Activated naive CD8-positive, alpha-beta T cell (primary cell): ENCODE measurements around the gene FLT3.
"Not testable (repeated sequence)": the region's sequence is repeated elsewhere in the genome, so short reads cannot be mapped to it uniquely, and the experiment has no call there.

ENCODE experiments used
- H3K27ac Mint-ChIP-seq: one replicate; pipeline ENCODE4 v1.8.0; 2021; ENCODE audit warnings: mixed read lengths
- H3K27me3 Mint-ChIP-seq: one replicate; pipeline ENCODE4 v1.8.0; 2021; ENCODE audit warnings: mixed read lengths
- H3K36me3 Mint-ChIP-seq: one replicate; pipeline ENCODE4 v1.8.0; 2021; ENCODE audit warnings: mixed read lengths
- H3K4me1 Mint-ChIP-seq: one replicate; pipeline ENCODE4 v1.8.0; 2021; ENCODE audit warnings: low read depth, mixed read lengths
- H3K4me3 Mint-ChIP-seq: one replicate; pipeline ENCODE4 v1.8.0; 2021; ENCODE audit warnings: mild to moderate bottlenecking, mixed read lengths
- H3K9me3 Mint-ChIP-seq: one replicate; pipeline ENCODE4 v1.8.0; 2021; ENCODE audit warnings: low read depth, mixed read lengths

FLT3 gene

DNA sequence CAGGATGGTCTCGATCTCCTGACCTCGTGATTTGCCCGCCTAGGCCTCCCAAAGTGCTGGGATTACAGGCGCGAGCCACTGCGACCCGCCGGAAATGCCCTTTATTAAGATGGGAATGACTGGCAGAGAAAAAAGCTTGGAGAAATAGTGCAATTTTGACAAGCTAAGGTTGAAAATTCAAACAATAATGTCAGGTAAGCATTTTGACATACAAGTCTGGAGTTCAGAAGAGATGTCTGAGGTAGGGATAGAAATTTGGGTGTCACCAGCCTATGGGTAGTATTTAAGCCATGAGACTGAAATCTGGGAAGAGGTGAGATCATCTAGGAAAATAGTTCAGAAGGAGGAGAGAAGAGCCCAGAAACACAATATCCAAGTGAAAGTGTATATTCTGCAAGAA is 20.8 kb upstream of the FLT3 start:
- Mint-ChIP-seq H3K36me3 (no peaks in the 10 kb centered on the region), H3K27me3 (peaks cover 2% of the 10 kb centered on the region), H3K4me3 (no peak overlapping the region), H3K4me1 (peaks cover 2% of the 10 kb centered on the region), H3K27ac (no peak overlapping the region), H3K9me3 (no peaks in the 10 kb centered on the region)

DNA sequence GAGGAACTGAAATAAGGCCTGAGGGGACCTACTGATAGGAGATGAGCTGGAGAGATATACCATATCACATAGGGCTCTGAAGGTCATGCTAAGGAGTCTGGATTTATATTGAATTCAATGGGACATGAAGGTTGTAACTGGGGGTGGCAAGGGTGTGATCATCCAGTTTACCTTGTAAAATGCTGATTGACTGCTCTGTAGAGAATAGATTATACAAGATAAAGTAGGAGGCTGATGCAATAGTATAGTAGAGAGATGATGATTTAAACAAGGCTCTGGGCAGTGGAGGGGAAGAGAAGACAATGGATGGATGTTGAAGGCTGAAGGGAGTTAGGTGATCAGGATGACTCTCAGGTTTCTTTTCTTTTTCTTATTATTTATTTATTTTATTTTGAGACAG is 19.9 kb upstream of the FLT3 start:
- H3K4me3 Mint-ChIP-seq = no peak overlapping the region
- H3K4me1 Mint-ChIP-seq = peaks cover 2% of the 10 kb centered on the region
- peaks cover 2% of the 10 kb centered on the region for H3K27me3 Mint-ChIP-seq
- no peaks in the 10 kb centered on the region for H3K9me3 Mint-ChIP-seq
- no peaks in the 10 kb centered on the region for H3K36me3 Mint-ChIP-seq
- no peak overlapping the region for H3K27ac Mint-ChIP-seq

DNA sequence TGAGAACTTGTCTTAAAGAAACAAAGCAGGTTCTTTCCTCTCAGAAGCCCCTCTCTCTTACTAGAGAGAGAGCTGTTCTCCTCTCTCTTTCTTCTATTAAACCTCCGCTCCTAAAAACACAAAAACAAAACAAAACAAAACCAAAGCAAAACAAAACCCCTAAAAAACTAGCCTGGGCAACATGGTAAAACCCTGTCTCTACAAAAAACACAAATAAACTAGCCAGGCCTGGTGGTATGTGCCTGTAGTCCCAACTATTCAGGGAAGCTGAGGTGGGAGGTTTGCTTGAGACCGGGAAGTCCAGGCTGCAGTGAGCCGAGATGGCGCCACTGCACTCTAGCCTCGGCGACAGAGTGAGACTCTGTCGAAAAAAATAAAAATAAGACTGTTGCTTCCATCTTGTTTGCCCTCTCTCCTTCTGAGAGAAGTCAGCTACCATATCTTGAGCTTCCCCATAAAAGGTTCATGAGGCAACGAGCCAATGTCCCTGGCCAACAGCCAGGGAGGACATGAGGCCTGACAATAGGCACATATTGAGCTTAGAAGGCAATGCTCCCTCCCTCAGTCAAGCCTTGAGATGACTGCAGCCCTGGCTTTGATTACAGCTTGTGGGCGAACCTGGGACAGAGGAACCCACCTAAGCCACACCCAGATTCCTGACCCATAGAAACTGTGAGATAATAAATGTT is 17.5 kb upstream of the FLT3 start:
- H3K4me3 Mint-ChIP-seq = no peak overlapping the region

DNA sequence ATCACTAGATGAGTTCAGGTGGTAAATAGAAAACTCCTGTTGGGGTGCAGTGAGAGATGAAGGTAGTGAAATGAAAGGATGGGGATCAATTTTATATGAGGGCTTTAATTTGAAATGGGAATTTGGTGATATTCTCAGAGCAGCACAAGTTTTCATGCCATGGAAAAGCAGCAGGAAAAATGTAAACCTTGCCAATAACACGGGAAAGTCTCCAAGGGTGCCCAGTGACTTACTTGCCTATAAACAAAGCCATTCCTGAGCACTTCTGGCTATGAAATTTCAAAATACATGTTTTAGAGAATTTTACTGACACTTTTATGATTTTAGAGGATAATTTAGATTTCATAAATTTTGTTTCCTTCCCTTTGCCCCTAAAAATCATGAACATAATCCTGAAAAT is 16.4 kb upstream of the FLT3 start:
- H3K36me3 Mint-ChIP-seq = no peaks in the 10 kb centered on the region
- H3K4me1 Mint-ChIP-seq = no peaks in the 10 kb centered on the region
- no peaks in the 10 kb centered on the region for H3K9me3 Mint-ChIP-seq
- H3K27me3 Mint-ChIP-seq = peaks cover 2% of the 10 kb centered on the region
- no peak overlapping the region for H3K4me3 Mint-ChIP-seq
- H3K27ac Mint-ChIP-seq = no peak overlapping the region

More for the DNA sequence above, 17.5 kb upstream of the FLT3 start:
- no peaks in the 10 kb centered on the region for H3K36me3 Mint-ChIP-seq
- peaks cover 2% of the 10 kb centered on the region for H3K27me3 Mint-ChIP-seq
- H3K9me3 Mint-ChIP-seq = no peaks in the 10 kb centered on the region
- peaks cover 2% of the 10 kb centered on the region for H3K4me1 Mint-ChIP-seq
- no peak overlapping the region for H3K27ac Mint-ChIP-seq

DNA sequence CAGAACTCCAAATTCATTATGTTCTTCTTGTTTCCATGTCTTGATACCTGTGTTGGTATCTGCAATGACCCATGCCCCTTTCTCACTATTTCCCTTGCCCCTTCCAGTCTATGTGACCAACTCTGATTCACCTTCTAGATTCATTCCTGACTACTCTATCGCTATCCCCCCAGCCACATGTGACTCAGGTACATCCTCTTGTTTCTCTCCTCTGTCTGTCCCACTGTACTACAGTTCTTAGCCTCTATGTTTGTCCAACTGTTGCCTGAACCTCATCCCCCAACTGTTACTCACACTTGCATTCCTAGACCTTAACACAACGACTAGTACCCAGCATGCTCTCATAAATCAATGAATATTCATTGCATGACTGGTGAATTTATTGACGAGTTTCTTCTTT is 10.0 kb upstream of the FLT3 start:
- Mint-ChIP-seq H3K4me3 (no peak overlapping the region), H3K36me3 (no peaks in the 10 kb centered on the region), H3K4me1 (no peaks in the 10 kb centered on the region), H3K9me3 (no peaks in the 10 kb centered on the region), H3K27me3 (no peaks in the 10 kb centered on the region), H3K27ac (no peak overlapping the region)

DNA sequence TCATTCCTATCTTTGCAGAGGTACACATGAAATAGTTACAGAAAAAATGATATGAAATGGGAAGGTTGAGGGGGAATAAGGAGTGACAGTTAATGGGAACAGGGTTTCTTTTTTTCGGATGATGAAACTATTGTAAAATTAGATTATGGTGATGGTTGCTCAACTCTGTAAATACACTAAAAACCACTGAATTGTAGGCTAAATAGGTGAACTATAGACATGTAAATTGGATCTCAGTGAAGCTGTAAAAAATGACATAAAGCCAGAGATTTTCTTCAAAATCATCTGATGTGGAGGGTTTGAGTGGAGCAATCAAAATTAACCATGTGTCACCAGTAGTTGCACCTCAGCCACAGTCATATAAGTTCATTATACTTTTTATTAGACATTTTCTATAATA is 6.6 kb upstream of the FLT3 start:
- Mint-ChIP-seq H3K4me3 (no peak overlapping the region), H3K36me3 (no peaks in the 10 kb centered on the region), H3K9me3 (no peaks in the 10 kb centered on the region), H3K27me3 (peaks cover 5% of the 10 kb centered on the region), H3K4me1 (no peaks in the 10 kb centered on the region), H3K27ac (no peak overlapping the region)

DNA sequence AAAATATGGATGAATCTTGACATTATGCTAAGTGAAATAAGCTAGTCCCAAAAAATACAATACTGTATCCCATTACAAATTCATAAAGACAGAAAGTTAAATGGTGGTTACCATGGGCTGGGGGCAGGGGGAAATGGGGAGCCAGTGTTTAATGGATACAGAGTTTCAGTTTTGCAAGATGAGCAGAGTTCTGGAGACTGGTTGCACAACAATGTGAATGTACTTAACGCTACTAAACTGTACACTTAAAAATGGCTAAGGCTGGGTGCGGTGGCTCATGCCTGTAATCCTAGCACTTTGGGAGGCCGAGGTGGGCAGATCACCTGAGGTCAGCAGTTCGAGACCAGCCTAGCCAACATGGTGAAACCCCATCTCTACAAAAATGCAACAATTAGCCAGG is 1.5 kb upstream of the FLT3 start:
- not testable (repeated sequence) for H3K36me3 Mint-ChIP-seq, H3K27ac Mint-ChIP-seq, H3K9me3 Mint-ChIP-seq, H3K4me1 Mint-ChIP-seq
- H3K27me3 Mint-ChIP-seq = peaks cover 30% of the 10 kb centered on the region
- peak overlapping the region; percentile 19 for H3K4me3 Mint-ChIP-seq

DNA sequence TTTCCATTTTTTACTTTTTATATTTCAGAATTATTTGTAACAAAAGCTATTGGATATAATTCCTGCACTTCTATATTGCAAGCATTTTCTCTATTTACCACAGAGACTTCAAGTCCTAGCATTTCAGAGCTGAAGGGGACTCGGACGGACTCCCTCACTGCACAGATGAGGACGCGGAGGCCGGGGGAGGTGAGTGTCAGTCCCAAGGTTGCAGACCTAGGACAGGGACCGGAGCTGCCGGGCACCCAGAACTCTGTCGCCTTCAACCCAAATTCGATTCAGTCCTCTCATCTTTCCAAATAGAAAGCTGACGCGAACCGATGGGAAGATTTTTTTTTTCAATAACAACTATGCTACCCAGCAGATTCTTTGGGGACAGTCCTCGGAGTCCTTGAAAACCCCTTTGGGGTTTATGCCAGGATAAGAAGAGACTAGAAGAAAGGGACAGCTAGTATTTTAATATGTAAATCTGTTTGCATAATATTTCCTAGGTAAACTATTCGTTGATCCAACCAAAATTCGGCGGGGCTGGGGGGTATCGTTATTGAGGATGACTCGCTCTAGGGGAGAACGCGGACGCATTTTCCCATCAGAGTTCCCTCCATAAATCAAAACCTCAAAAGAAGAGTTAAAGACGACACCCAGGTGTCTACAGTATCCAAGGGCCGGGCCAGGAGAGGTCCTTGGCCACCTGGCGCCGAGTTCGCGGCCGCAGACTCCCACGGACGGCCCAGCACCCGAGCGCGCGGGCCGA is 803 bp downstream of the FLT3 start:
- no peak overlapping the region for H3K27ac Mint-ChIP-seq
- H3K4me1 Mint-ChIP-seq = peaks cover 9% of the 10 kb centered on the region
- no peaks in the 10 kb centered on the region for H3K9me3 Mint-ChIP-seq
- H3K27me3 Mint-ChIP-seq = peaks cover 30% of the 10 kb centered on the region
- H3K4me3 Mint-ChIP-seq = peak overlapping the region; percentile 83
- no peaks in the 10 kb centered on the region for H3K36me3 Mint-ChIP-seq

DNA sequence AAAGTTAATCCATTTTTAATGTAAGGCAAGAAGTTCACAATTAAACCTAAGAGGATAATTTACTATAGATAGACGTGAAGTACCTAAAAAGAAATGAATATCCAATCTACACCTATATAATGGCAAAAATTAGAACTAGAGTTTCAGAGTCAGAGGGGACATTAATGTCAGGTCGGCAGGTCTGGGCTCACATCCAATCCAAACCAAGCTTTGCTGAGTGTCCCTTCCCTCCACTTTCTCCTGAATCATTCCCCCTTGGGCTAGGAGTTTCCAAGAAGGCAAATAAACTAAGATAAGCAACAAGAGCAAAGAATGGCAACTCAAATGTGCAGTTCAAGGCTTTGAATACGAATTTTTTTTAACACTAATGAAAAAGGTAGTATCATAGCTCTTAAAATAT is 2.9 kb downstream of the FLT3 start:
- H3K9me3 Mint-ChIP-seq = no peaks in the 10 kb centered on the region
- no peak overlapping the region for H3K27ac Mint-ChIP-seq
- peaks cover 9% of the 10 kb centered on the region for H3K4me1 Mint-ChIP-seq
- H3K4me3 Mint-ChIP-seq = no peak overlapping the region
- H3K36me3 Mint-ChIP-seq = no peaks in the 10 kb centered on the region
- peaks cover 33% of the 10 kb centered on the region for H3K27me3 Mint-ChIP-seq

DNA sequence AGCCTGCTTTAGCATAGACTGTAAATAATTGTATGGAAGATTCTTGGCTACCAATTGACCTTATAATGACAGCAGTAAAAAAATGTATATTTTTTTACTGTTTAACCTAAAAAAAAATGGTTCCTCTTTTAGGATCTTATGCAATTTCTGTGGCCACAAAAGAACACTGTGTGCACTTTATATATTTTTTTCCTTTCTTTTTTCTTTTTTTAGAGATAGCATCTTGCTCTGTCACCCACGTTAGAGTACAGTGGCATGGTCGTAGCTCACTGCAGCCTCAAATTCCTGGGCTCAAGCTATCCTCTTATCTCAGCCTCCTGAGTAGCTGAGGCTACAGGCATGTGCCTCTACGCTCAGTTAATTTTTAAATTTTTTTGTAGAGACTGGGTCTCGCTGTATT is 6.1 kb downstream of the FLT3 start:
- H3K27me3 Mint-ChIP-seq = peaks cover 21% of the 10 kb centered on the region
- H3K4me3 Mint-ChIP-seq = no peak overlapping the region
- no peaks in the 10 kb centered on the region for H3K9me3 Mint-ChIP-seq
- no peaks in the 10 kb centered on the region for H3K36me3 Mint-ChIP-seq
- peaks cover under 1% of the 10 kb centered on the region for H3K4me1 Mint-ChIP-seq
- H3K27ac Mint-ChIP-seq = no peak overlapping the region

DNA sequence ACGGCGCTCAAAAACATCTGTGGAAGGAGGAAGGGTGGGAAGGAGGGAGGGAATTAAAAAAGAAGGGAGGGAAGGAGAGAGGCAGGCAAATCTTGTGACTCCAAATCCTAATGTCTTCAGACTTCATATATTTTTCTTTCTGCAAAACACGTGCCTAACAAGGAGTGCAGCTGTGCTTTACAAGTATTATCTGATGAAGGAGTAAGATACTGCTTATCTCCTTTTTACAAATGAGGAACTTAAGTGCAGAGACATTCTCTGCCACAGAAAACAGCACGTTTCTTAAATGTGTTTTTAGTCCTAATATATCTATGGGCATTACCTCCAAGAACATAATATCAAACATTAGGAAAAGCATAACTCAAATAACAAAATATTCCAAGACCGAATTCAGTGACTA is 6.5 kb downstream of the FLT3 start:
- H3K27ac Mint-ChIP-seq = no peak overlapping the region
- no peaks in the 10 kb centered on the region for H3K36me3 Mint-ChIP-seq
- no peaks in the 10 kb centered on the region for H3K9me3 Mint-ChIP-seq
- no peaks in the 10 kb centered on the region for H3K4me1 Mint-ChIP-seq
- H3K27me3 Mint-ChIP-seq = peaks cover 20% of the 10 kb centered on the region
- no peak overlapping the region for H3K4me3 Mint-ChIP-seq

DNA sequence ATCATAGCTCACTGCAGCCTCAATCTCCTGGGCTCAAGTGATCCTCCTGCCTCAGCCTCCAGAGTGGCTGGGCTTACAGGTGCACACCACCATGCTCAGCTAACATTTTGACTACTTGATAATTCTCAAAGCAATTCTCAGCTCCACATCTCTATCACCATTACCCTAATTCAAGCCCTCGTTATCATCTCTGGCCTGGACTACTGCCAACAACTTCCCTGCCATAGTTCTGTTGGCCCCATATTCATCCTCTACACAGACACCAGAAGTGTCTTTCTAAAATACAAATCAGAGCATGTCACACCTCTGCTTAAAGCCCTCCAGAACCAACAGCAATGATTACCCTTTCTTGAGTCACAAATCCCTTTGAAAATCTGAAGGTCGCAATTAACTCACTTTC is 7.9 kb downstream of the FLT3 start:
- Mint-ChIP-seq H3K4me1 (no peaks in the 10 kb centered on the region), H3K27me3 (peaks cover 13% of the 10 kb centered on the region), H3K27ac (no peak overlapping the region), H3K36me3 (no peaks in the 10 kb centered on the region), H3K4me3 (no peak overlapping the region), H3K9me3 (no peaks in the 10 kb centered on the region)

DNA sequence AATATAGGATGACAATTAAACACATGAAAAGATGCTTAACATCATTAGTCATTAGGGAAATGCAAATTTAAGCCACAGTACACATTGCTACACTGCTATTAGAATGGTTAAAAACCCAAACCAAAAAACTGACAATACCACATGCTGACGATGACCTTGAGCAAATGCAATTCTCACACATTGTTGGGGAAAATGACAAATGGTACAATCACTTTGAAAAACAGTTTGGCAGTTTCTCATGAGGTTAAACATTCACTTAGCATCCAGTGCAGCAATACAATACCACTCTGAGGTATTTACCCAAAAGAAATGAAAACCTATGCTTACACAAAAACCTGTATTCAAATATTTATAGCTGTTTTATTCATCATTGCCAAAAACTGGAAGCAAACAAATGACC is 11.3 kb downstream of the FLT3 start:
- peaks cover 12% of the 10 kb centered on the region for H3K27me3 Mint-ChIP-seq
- H3K36me3 Mint-ChIP-seq = no peaks in the 10 kb centered on the region
- no peak overlapping the region for H3K4me3 Mint-ChIP-seq

DNA sequence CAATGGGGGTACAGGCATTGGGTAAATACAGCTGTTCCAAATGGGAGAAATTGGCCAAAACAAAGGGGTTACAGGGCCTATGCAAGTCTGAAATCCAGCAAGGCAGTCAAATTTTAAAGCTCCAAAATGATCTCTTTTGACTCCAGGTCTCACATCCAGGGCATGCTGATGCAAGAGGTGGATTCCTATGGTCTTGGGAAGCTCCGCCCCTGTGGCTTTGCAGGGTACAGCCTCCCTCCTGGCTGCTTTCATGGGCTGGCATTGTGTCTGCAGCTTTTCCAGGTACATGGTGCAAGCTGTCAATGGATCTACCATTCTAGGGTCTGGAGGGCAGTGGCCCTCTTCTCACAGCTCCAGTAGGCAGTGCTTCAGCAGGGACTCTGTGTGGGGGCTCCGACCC is 22.6 kb downstream of the FLT3 start:
- H3K27me3 Mint-ChIP-seq, H3K27ac Mint-ChIP-seq, H3K36me3 Mint-ChIP-seq, H3K4me3 Mint-ChIP-seq, H3K4me1 Mint-ChIP-seq, H3K9me3 Mint-ChIP-seq: not testable (repeated sequence)

More for the DNA sequence above, 11.3 kb downstream of the FLT3 start:
- H3K27ac Mint-ChIP-seq = no peak overlapping the region
- H3K4me1 Mint-ChIP-seq = no peaks in the 10 kb centered on the region
- no peaks in the 10 kb centered on the region for H3K9me3 Mint-ChIP-seq

DNA sequence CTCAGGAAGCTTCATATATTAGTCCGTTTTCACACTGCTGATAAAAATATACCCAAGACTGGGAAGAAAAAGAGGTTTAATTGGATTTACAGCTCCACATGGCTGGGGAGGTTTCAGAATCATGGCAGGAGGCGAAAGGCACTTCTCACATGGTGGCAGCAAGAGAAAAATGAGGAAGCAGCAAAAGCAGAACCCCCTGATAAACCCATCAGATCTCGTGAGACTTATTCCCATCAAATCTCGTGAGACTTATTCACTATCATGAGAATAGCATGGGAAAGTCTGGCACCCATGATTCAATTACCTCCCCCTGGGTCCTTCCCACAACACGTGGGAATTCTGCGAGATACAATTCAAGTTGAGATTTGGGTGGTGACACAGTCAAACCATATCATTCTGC is 23.1 kb downstream of the FLT3 start:
- H3K27ac Mint-ChIP-seq = no peak overlapping the region

DNA sequence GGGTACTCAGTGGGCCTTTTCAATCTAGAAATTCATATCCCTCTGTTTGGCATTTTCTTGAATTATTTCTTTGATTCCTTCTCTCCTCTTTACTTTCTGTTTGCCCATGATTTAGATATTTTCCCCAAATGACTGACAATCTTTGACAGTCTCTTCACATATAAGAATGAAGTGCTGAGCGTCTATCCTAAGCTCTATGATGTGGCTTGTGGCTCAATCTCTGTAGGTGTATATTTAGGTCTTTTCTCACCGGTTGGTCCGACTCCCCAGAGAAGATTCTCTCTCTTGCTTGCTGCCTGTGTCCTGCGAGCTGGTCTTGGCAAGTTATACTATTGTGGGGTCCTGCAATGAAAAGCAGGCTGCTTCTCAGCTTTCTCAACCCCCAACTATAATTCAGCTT is 29.0 kb downstream of the FLT3 start:
- Mint-ChIP-seq H3K36me3 (no peaks in the 10 kb centered on the region), H3K27me3 (no peaks in the 10 kb centered on the region), H3K9me3 (no peaks in the 10 kb centered on the region), H3K4me1 (peaks cover 8% of the 10 kb centered on the region), H3K27ac (no peak overlapping the region), H3K4me3 (no peak overlapping the region)

More for the DNA sequence above, 23.1 kb downstream of the FLT3 start:
- no peaks in the 10 kb centered on the region for H3K36me3 Mint-ChIP-seq
- no peak overlapping the region for H3K4me3 Mint-ChIP-seq
- H3K27me3 Mint-ChIP-seq = no peaks in the 10 kb centered on the region
- H3K4me1 Mint-ChIP-seq = no peaks in the 10 kb centered on the region
- no peaks in the 10 kb centered on the region for H3K9me3 Mint-ChIP-seq
